Urinary bladder (tissue), 4 donors: Measurements from ENCODE around the gene ARSB. TPM values are rescaled to one million over a fixed set of nuclear protein-coding genes. Genes with fewer than 3 reads are reported as not detected.
"Not testable (repeated sequence)": the region's sequence is repeated elsewhere in the genome, so short reads cannot be mapped to it uniquely, and the experiment has no call there.

Source experiments
- DNase-seq: peaks from one replicate; pipeline ENCODE4 v3.0.0-alpha.2; 2015; ENCODE audit errors: extremely low spot score
- H3K27ac ChIP-seq: one replicate; pipeline ENCODE4 v1.5.1; 2013; ENCODE audit warnings: low read depth, mild to moderate bottlenecking, moderate library complexity
- H3K36me3 ChIP-seq: one replicate; pipeline ENCODE4 v1.6.1; 2013; ENCODE audit warnings: mild to moderate bottlenecking, moderate library complexity; ENCODE audit not compliant: insufficient read depth
- H3K4me1 ChIP-seq: one replicate; pipeline ENCODE4 v1.6.1; 2013; ENCODE audit warnings: mild to moderate bottlenecking, moderate library complexity; ENCODE audit not compliant: insufficient read depth
- H3K4me3 ChIP-seq: one replicate; pipeline ENCODE4 v1.5.1; 2013; ENCODE audit warnings: low read depth, low read length
- WGBS: extraction: QIAGEN DNeasy Blood & Tissue Kit; methylation state at CpG from one replicate; pipeline ENCODE4 v1.1.7; 2013; 5-methylcytosine and 5-hydroxymethylcytosine counted together
- polyA plus RNA-seq: library from polyadenylated mRNA; stranded (reverse); fragments of 200-250 nt; gene quantifications from one replicate; pipeline ENCODE4 v1.2.3, GENCODE V29; 2013
- total RNA-seq: library from RNA; depleted of rRNA; stranded (reverse); fragments of >200 nt; gene quantifications from one replicate; pipeline ENCODE4 v1.2.3, GENCODE V29; 2014
- donor health status: healthy with polysubstance abuse.
- donor health status: healthy.

ARSB gene
- total and polyA plus RNA-seq, 2 donors = 7.6 to 27.0 TPM

GRCh38 chr5:78751872-78752271 lies 233.2 kb downstream of the ARSB start:
- Histone ChIP-seq H3K27ac (no peak overlapping the region), H3K36me3 (no peaks in the 10 kb centered on the region), H3K4me3 (no peak overlapping the region), H3K4me1 (peaks cover 2% of the 10 kb centered on the region)
- 92% methylated on average over 1 of the region's 1 CpG for WGBS
- DNase-seq = no peak

- Histone ChIP-seq H3K27ac (no peak overlapping the region), H3K36me3 (no peaks in the 10 kb centered on the region), H3K4me3 (no peak overlapping the region), H3K4me1 (no peaks in the 10 kb centered on the region)
- DNase-seq = no peak
- WGBS = 38% methylated on average over 2 of the region's 2 CpGs
Measured at GRCh38 chr5:78750281-78750680, 234.8 kb downstream of the ARSB start.

GRCh38 chr5:78747705-78748359 lies 237.3 kb downstream of the ARSB start:
- Histone ChIP-seq H3K4me1 (no peaks in the 10 kb centered on the region), H3K27ac (no peak overlapping the region), H3K4me3 (no peak overlapping the region), H3K36me3 (no peaks in the 10 kb centered on the region)
- no peak for DNase-seq
- whole genome bisulfite sequencing = 71% methylated on average over 7 of the region's 7 CpGs

GRCh38 chr5:78747055-78747454 lies 238.1 kb downstream of the ARSB start:
- no peaks in the 10 kb centered on the region for H3K4me1 ChIP-seq
- H3K36me3 ChIP-seq = no peaks in the 10 kb centered on the region
- WGBS = 67% methylated on average over 10 of the region's 10 CpGs
- no peak overlapping the region for H3K4me3 ChIP-seq
- H3K27ac ChIP-seq = no peak overlapping the region
- no peak for DNase-seq

GRCh38 chr5:78746021-78746770 lies 238.9 kb downstream of the ARSB start:
- no peak overlapping the region for H3K27ac ChIP-seq
- no peak overlapping the region for H3K4me3 ChIP-seq
- no peak for DNase-seq
- WGBS = 63% methylated on average over 6 of the region's 6 CpGs
- no peaks in the 10 kb centered on the region for H3K36me3 ChIP-seq
- H3K4me1 ChIP-seq = no peaks in the 10 kb centered on the region

- Histone ChIP-seq H3K4me1 (no peaks in the 10 kb centered on the region), H3K4me3 (no peak overlapping the region), H3K36me3 (no peaks in the 10 kb centered on the region), H3K27ac (no peak overlapping the region)
- 46% methylated on average over 3 of the region's 3 CpGs for WGBS
- no peak for DNase-seq
Measured at GRCh38 chr5:78744951-78745534, 240.1 kb downstream of the ARSB start.

- DNase-seq = no peak
- 75% methylated on average over 1 of the region's 1 CpG for WGBS
- Histone ChIP-seq H3K4me3 (no peak overlapping the region), H3K36me3 (no peaks in the 10 kb centered on the region), H3K4me1 (no peaks in the 10 kb centered on the region), H3K27ac (no peak overlapping the region)
Measured at GRCh38 chr5:78741019-78741418, 244.1 kb downstream of the ARSB start.

GRCh38 chr5:78738693-78739300 lies 246.3 kb downstream of the ARSB start:
- WGBS = 81% methylated on average over 4 of the region's 4 CpGs
- H3K27ac ChIP-seq = no peak overlapping the region

GRCh38 chr5:78738104-78738503 lies 247.0 kb downstream of the ARSB start:
- H3K4me3 ChIP-seq = no peak overlapping the region
- over 99% methylated on average over 3 of the region's 3 CpGs for WGBS
- H3K27ac ChIP-seq = no peak overlapping the region
- no peaks in the 10 kb centered on the region for H3K36me3 ChIP-seq
- H3K4me1 ChIP-seq = no peaks in the 10 kb centered on the region
- no peak for DNase-seq

More at GRCh38 chr5:78738693-78739300, 246.3 kb downstream of the ARSB start:
- no peaks in the 10 kb centered on the region for H3K36me3 ChIP-seq
- H3K4me3 ChIP-seq = no peak overlapping the region
- no peak for DNase-seq
- no peaks in the 10 kb centered on the region for H3K4me1 ChIP-seq

GRCh38 chr5:78735834-78736463 lies 249.2 kb downstream of the ARSB start:
- H3K4me3 ChIP-seq = no peak overlapping the region
- WGBS = 98% methylated on average over 4 of the region's 4 CpGs
- H3K36me3 ChIP-seq = no peaks in the 10 kb centered on the region
- no peaks in the 10 kb centered on the region for H3K4me1 ChIP-seq
- H3K27ac ChIP-seq = no peak overlapping the region
- no peak for DNase-seq

- Histone ChIP-seq H3K36me3 (no peaks in the 10 kb centered on the region), H3K4me1 (no peaks in the 10 kb centered on the region), H3K4me3 (no peak overlapping the region), H3K27ac (no peak overlapping the region)
- WGBS = 95% methylated on average over 2 of the region's 2 CpGs
- no peak for DNase-seq
Measured at GRCh38 chr5:78734950-78735349, 250.2 kb downstream of the ARSB start.

- Histone ChIP-seq H3K4me3 (no peak overlapping the region), H3K4me1 (no peaks in the 10 kb centered on the region), H3K36me3 (no peaks in the 10 kb centered on the region), H3K27ac (no peak overlapping the region)
- WGBS = 90% methylated on average over 4 of the region's 4 CpGs
- DNase-seq = no peak
Measured at GRCh38 chr5:78734094-78734845, 250.8 kb downstream of the ARSB start.

GRCh38 chr5:78732721-78733120 lies 252.4 kb downstream of the ARSB start:
- 93% methylated on average over 6 of the region's 6 CpGs for WGBS

More at GRCh38 chr5:78732721-78733120, 252.4 kb downstream of the ARSB start:
- not testable (repeated sequence) for H3K4me3 ChIP-seq, H3K27ac ChIP-seq, H3K4me1 ChIP-seq, H3K36me3 ChIP-seq, DNase-seq
